ENCODE measurements around the gene WDR20.

Gene WDR20

DNA sequence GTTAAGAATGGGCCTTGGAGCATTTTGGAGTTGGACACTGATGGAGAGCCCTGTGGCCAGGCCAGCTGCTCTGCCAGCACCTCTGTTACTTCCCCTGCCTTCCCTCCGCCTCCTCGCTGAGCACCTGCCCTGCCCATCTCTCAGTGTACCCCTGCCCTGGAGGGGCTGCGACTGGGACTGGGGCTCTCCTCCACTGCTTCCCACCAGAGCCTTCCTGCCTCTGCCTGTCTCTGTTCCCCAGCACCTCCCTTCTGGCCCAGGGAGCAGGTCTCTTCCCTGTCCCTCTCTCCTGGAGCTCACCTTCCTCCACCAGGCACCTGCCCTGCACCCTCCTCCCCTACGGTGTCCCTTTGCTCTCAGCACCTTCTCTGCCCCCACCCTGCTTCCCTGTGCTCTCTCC lies 62.1 kb downstream of the WDR20 start:
- DNase-seq (ENCODE audit: low spot score), result no peak
- TF ChIP-seq, protein P1, sequence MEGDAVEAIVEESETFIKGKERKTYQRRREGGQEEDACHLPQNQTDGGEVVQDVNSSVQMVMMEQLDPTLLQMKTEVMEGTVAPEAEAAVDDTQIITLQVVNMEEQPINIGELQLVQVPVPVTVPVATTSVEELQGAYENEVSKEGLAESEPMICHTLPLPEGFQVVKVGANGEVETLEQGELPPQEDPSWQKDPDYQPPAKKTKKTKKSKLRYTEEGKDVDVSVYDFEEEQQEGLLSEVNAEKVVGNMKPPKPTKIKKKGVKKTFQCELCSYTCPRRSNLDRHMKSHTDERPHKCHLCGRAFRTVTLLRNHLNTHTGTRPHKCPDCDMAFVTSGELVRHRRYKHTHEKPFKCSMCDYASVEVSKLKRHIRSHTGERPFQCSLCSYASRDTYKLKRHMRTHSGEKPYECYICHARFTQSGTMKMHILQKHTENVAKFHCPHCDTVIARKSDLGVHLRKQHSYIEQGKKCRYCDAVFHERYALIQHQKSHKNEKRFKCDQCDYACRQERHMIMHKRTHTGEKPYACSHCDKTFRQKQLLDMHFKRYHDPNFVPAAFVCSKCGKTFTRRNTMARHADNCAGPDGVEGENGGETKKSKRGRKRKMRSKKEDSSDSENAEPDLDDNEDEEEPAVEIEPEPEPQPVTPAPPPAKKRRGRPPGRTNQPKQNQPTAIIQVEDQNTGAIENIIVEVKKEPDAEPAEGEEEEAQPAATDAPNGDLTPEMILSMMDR (IDR thresholded peaks at IDR 0.05; ENCODE audit: extremely low read depth, missing control alignments), result no peak

DNA sequence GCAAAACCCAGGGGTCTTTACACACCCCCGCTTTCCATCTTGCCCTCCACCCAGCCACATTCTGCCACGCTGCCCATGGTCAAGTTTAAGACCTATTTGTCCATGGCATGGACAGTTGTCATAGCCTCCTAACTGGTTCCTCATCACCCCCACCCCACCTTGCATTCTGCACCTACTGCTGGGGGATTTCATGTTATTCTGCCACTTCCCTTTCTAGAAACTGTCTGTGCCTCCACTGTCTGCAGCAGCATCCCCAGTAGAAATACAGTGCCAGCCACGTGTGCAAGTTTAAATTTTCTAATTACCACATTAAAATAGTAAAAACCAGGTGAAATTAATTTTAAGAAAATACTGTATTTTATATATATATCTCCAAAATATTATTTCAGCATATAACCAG lies 63.2 kb downstream of the WDR20 start:
- TF ChIP-seq, protein P1 (IDR thresholded peaks at IDR 0.05; ENCODE audit: extremely low read depth, missing control alignments), result no peak
- no peak for DNase-seq (ENCODE audit: low spot score)

DNA sequence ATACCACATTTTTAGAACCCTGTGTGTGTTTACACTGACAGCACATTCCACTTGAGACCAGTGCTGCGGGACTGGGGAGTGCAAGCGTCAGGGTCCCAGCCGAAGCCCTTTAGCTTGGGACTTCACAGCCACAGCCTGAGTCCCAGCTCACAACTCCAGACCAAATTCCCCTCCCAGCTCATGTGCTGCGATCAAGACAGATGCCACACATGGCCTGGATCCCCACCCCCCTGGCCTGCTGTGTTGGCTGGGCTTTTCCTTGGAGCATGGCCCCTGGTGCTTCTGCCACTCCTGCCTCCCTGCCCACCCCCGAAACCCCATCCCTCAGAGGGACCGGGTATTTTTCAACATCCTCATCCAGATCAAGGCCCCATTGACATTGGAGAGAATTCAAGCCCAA lies 63.7 kb downstream of the WDR20 start:
- TF ChIP-seq, protein P1 (IDR thresholded peaks at IDR 0.05; ENCODE audit: extremely low read depth, missing control alignments), result no peak
- no peak for DNase-seq (ENCODE audit: low spot score)

DNA sequence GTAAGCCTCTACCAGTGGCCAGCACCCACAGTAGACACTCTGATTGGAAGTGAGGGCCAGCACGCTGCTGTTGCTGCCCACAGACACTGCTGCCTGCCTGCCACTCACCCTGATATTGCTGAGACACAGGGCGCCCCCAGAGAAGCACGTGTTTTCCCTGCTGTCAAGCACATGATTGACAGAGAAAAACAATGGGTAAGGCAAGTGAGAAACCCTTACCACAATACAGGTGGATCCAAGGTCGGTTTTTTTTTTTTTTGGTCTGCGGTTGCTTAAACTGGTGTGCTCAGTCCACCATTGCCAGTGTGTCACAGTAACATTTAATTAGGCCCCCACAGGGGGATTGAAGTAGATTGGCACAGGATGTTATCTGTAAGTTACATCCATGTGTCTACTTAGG lies 65.9 kb downstream of the WDR20 start:
- TF ChIP-seq, protein P1 (IDR thresholded peaks at IDR 0.05; ENCODE audit: extremely low read depth, missing control alignments), result no peak
- no peak for DNase-seq (ENCODE audit: low spot score)

DNA sequence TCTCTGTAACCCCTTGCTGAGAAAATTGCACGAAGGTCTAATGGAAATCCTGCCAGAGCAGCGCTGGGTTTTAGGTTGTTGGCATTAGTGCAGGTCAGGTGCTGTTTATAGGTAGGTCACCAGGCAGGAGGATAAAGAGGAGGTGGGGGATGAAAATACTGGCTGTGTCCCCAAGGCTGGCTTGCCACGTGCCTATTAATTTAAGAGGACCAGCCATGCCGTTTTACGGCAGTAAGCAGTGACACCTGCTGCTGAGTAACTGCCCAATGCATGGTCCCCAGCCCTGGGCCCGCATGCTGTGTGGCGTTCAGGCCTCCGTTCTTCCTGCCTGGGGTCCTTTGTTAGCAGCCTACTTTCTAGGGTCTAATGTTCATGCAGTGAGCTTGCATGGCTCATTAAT lies 67.2 kb downstream of the WDR20 start:
- TF ChIP-seq, protein P1 (IDR thresholded peaks at IDR 0.05; ENCODE audit: extremely low read depth, missing control alignments), result no peak
- DNase-seq (ENCODE audit: low spot score), result no peak

DNA sequence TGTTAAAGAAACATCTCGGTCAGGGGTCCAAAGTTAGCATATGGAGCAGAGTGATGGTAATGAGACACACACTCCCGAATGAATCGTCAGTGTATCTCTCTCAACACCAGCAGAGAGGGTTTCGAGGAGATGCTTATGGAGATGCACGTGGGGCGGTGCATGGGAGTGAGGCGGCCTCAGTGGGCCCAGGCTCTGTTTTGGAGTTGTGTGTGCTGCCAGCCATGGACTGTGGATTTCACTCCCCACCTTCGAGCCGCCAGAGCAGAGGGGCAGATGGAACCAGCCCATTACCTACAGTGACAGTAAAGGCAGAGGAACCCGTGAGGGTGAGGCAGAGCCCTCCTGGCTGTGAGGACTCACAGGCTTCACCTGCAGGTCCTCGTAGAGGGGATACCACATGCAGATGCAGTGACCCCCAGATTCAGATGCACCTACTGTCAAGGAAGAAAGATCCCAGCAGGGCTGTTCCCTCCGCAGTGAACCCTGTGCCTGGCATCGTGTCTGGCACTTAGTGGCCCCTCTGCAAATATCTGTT lies 68.2 kb downstream of the WDR20 start:
- DNase-seq (ENCODE audit: low spot score), result no peak
- TF ChIP-seq, protein P1 (IDR thresholded peaks at IDR 0.05; ENCODE audit: extremely low read depth, missing control alignments), result no peak

DNA sequence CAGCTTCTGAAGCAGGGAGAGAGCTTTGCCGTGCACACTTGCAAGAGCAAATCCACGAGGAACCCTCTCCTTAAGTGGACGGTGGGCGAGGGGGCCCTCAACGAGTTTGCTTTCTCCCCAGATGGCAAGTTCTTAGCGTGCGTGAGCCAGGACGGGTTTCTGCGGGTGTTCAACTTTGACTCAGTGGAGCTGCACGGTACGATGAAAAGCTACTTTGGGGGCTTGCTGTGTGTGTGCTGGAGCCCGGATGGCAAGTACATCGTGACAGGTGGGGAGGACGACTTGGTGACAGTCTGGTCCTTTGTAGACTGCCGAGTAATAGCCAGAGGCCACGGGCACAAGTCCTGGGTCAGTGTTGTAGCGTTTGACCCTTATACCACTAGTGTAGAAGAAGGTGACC lies 69.0 kb downstream of the WDR20 start:
- no peak for DNase-seq (ENCODE audit: low spot score)
- TF ChIP-seq, protein P1 (IDR thresholded peaks at IDR 0.05; ENCODE audit: extremely low read depth, missing control alignments), result no peak

Data from GM20000 (cell line).